HCT116 (cell line): ENCODE data around the gene OASL. TPM values are rescaled to one million over a fixed set of nuclear protein-coding genes. Genes with fewer than 3 reads are reported as not detected.

Source experiments
- ATAC-seq: fragments of 200-7000 bp; cut with Tn5 transposase; 2 replicates; pipeline ENCODE4 v1.9.1; 2020; ENCODE audit warnings: mild to moderate bottlenecking, moderate library complexity
- BruUV-seq: library from RNA; stranded (reverse); fragments of 400-500 nt; replicated peaks from 2 replicates; lab custom pipeline; 2021; lab: Mats Ljungman, UMichigan
- CTCF ChIA-PET: fragments of 300-600 bp; sonication (Branson Sonifier 250); formaldehyde crosslinking; loops from one replicate; lab custom pipeline; 2021; ENCODE audit warnings: antibody characterized with exemption; lab: Charles Lee
- POLR2A ChIA-PET: fragments of 300-600, 350-600 bp; sonication (Branson Sonifier 250); formaldehyde crosslinking; loops from one replicate; lab custom pipeline; 2021; ENCODE audit warnings: antibody characterized with exemption; lab: Charles Lee
- RAD21 ChIA-PET, 2 experiments: fragments of 300-600 bp; sonication (Branson Sonifier 250); formaldehyde crosslinking; loops; one replicate each; lab custom pipeline; 2023; ENCODE audit warnings: low total read pairs in 2 of 2; ENCODE audit not compliant: uncharacterized antibody in 2 of 2, unreplicated experiment in 2 of 2, low non-redundant PET in 1 of 2; lab: Charles Lee
- DNase-seq: peaks from one replicate; pipeline ENCODE4 v3.0.0-alpha.2; 2010; ENCODE audit warnings: low read depth, low spot score
- H2AFZ ChIP-seq: fragments of 200-600 bp; shearing (Covaris generic), sonication (generic); 2 replicates; pipeline ENCODE4 v1.6.1; 2017; ENCODE audit warnings: low read depth, mixed run types, mixed read lengths, antibody characterized with exemption, low read length; ENCODE audit not compliant: poor library complexity, severe bottlenecking
- H3K27ac ChIP-seq: 2 replicates; pipeline ENCODE4 v1.5.1; 2012; ENCODE audit warnings: low read depth, low read length
- H3K27me3 ChIP-seq: fragments of 200-600 bp; sonication (generic); 2 replicates; pipeline ENCODE4 v1.6.1; 2016; ENCODE audit warnings: mixed run types, low read length, mixed read lengths; ENCODE audit not compliant: insufficient read depth
- H3K36me3 ChIP-seq, 2 experiments: fragments of 200-500 bp in 1 of 2; fragments of 200-600 bp in 1 of 2; sonication (Bioruptor generic) in 1 of 2; sonication (generic) in 1 of 2; 2 replicates each; pipeline versions ENCODE4 v1.5.1 to v1.6.1; 2014 to 2016; ENCODE audit warnings: low read length in 2 of 2, inconsistent platforms in 1 of 2, mixed read lengths in 1 of 2, mixed run types in 1 of 2; ENCODE audit not compliant: insufficient read depth in 2 of 2, control insufficient read depth in 1 of 2
- H3K4me1 ChIP-seq, 2 experiments: fragments of 200-600 bp in 1 of 2; sonication (generic) in 1 of 2; 2 replicates each; pipeline versions ENCODE4 v1.5.1 to v1.6.1; 2012 to 2017; ENCODE audit warnings: low read length in 2 of 2, inconsistent platforms in 1 of 2, mild to moderate bottlenecking in 1 of 2, mixed read lengths in 1 of 2, mixed run types in 1 of 2, moderate library complexity in 1 of 2; ENCODE audit not compliant: insufficient read depth in 2 of 2, control insufficient read depth in 1 of 2
- H3K4me2 ChIP-seq: fragments of 200-600 bp; sonication (generic); 2 replicates; pipeline ENCODE4 v1.6.1; 2017; ENCODE audit warnings: mixed run types, low read length, mixed read lengths
- H3K4me3 ChIP-seq, 2 experiments: fragments of 200-600 bp in 1 of 2; sonication (generic) in 1 of 2; replicated peaks in 1 of 2; 2 replicates each; pipeline ENCODE4 v1.5.1; 2011 to 2016; ENCODE audit warnings: low read length in 2 of 2, control low read depth in 1 of 2, low read depth in 1 of 2, mild to moderate bottlenecking in 1 of 2, mixed read lengths in 1 of 2, mixed run types in 1 of 2
- H3K79me2 ChIP-seq: fragments of 200-600 bp; sonication (generic); 2 replicates; pipeline ENCODE4 v1.6.1; 2017; ENCODE audit warnings: mild to moderate bottlenecking, mixed run types, low read length, moderate library complexity, mixed read lengths; ENCODE audit not compliant: insufficient read depth
- H3K9ac ChIP-seq: fragments of 200-600 bp; sonication (generic); 2 replicates; pipeline ENCODE4 v1.6.1; 2016; ENCODE audit warnings: low read length, mixed read lengths
- H3K9me2 ChIP-seq: fragments of 200-600 bp; sonication (generic), shearing (Covaris generic); 2 replicates; pipeline ENCODE4 v1.6.1; 2017; ENCODE audit warnings: mixed run types, mild to moderate bottlenecking, moderate library complexity; ENCODE audit not compliant: insufficient read depth
- H3K9me3 ChIP-seq, 2 experiments: fragments of 200-500 bp in 1 of 2; fragments of 200-600 bp in 1 of 2; sonication (Bioruptor generic) in 1 of 2; sonication (generic) in 1 of 2; 2 replicates each; pipeline ENCODE4 v1.6.1; 2014 to 2017; ENCODE audit warnings: low read length in 2 of 2, mixed read lengths in 2 of 2, inconsistent platforms in 1 of 2, low read depth in 1 of 2, mild to moderate bottlenecking in 1 of 2, mixed run types in 1 of 2, moderate library complexity in 1 of 2; ENCODE audit not compliant: control insufficient read depth in 1 of 2, insufficient read depth in 1 of 2
- H4K20me1 ChIP-seq: fragments of 200-600 bp; sonication (generic), shearing (Covaris generic); 2 replicates; pipeline ENCODE4 v1.6.1; 2017; ENCODE audit warnings: mixed run types, mild to moderate bottlenecking, moderate library complexity; ENCODE audit not compliant: insufficient read depth
- CEBPB ChIP-seq: IDR thresholded peaks from 2 replicates; pipeline ENCODE4 v1.6.1; 2012; ENCODE audit warnings: low read depth
- CTCF ChIP-seq, 3 experiments: fragments of 200-600 bp in 1 of 3; sonication (generic) in 1 of 3; IDR thresholded peaks in 2 of 3; conservative IDR thresholded peaks in 1 of 3; 2 replicates each; pipeline ENCODE4 v1.5.1; 2012 to 2017; ENCODE audit warnings: low read depth in 2 of 3, low read length in 2 of 3, antibody characterized with exemption in 1 of 3, borderline replicate concordance in 1 of 3, control low read depth in 1 of 3, mild to moderate bottlenecking in 1 of 3, mixed read lengths in 1 of 3, mixed run types in 1 of 3, moderate library complexity in 1 of 3; ENCODE audit not compliant: insufficient read depth in 1 of 3
- EGR1 ChIP-seq: IDR thresholded peaks from 2 replicates; pipeline ENCODE4 v1.6.1; 2012; ENCODE audit warnings: low read depth
- ELF1 ChIP-seq: IDR thresholded peaks from 2 replicates; pipeline ENCODE4 v1.6.1; 2012; ENCODE audit warnings: low read depth, borderline replicate concordance
- EZH2 ChIP-seq: fragments of 200-600 bp; sonication (generic); IDR thresholded peaks from 2 replicates; pipeline ENCODE4 v1.6.1; 2017; ENCODE audit warnings: antibody characterized with exemption, mixed run types
- JUND ChIP-seq: IDR thresholded peaks from 2 replicates; pipeline ENCODE4 v1.6.1; 2012
- POLR2AphosphoS5 ChIP-seq: IDR thresholded peaks from 2 replicates; pipeline ENCODE4 v1.6.1; 2011; ENCODE audit warnings: mild to moderate bottlenecking, low read depth, low read length, moderate library complexity
- RAD21 ChIP-seq: IDR thresholded peaks from 2 replicates; pipeline ENCODE4 v1.6.1; 2012; ENCODE audit warnings: low read depth, mild to moderate bottlenecking
- SIN3A ChIP-seq: IDR thresholded peaks from 2 replicates; pipeline ENCODE4 v1.6.1; 2012; ENCODE audit warnings: low read depth
- SP1 ChIP-seq: IDR thresholded peaks from 2 replicates; pipeline ENCODE4 v1.6.1; 2012; ENCODE audit warnings: low read depth
- SRF ChIP-seq: IDR thresholded peaks from 2 replicates; pipeline ENCODE4 v1.6.1; 2012; ENCODE audit warnings: low read depth
- TCF7L2 ChIP-seq: IDR thresholded peaks from 2 replicates; pipeline ENCODE4 v1.7.0; 2011; ENCODE audit warnings: borderline replicate concordance, inconsistent platforms; ENCODE audit not compliant: insufficient read depth, insufficient read length; ENCODE audit errors: extremely low read depth
- YY1 ChIP-seq: IDR thresholded peaks from 2 replicates; pipeline ENCODE4 v1.6.1; 2011; ENCODE audit warnings: low read length, low read depth, moderate library complexity, mild to moderate bottlenecking; ENCODE audit not compliant: insufficient replicate concordance; ENCODE audit errors: extremely low read depth
- ZBTB33 ChIP-seq: IDR thresholded peaks from 2 replicates; pipeline ENCODE4 v1.6.1; 2011; ENCODE audit warnings: mild to moderate bottlenecking, low read length, moderate library complexity; ENCODE audit not compliant: insufficient replicate concordance; ENCODE audit errors: extremely low read depth
- ZFX ChIP-seq: fragments of 450-650 bp; IDR thresholded peaks from 2 replicates; pipeline ENCODE4 v1.6.1; 2017
- ZNF274 ChIP-seq: fragments of 200-500 bp; sonication (Bioruptor generic); IDR thresholded peaks from 2 replicates; pipeline ENCODE4 v1.6.1; 2014; ENCODE audit warnings: mild to moderate bottlenecking, low read depth, low read length, inconsistent platforms
- intact Hi-C: fragments of 100-400 bp; cut with micrococcal nuclease; formaldehyde crosslinking; loops from 2 replicates; pipeline ENCODE4 v1.10.0; 2022
- total RNA-seq: library from RNA; stranded (reverse); gene quantifications from one replicate; pipeline ENCODE4 v1.2.1, GENCODE V29; 2021; ENCODE audit not compliant: unreplicated experiment
- TF ChIP-seq, protein P1 (sequence below): IDR thresholded peaks from 2 replicates; pipeline ENCODE4 v1.6.1; 2012; ENCODE audit warnings: low read depth
- TF ChIP-seq, protein P2 (sequence below): IDR thresholded peaks from 2 replicates; pipeline ENCODE4 v1.6.1; 2012

The OASL gene
- total RNA-seq, 1 experiment from 2014 or later = 4.1 TPM

- TF ChIP-seq ZBTB33 (no peak), CTCF (IDR thresholded peaks at IDR 0.05 in 2 of 3, conservative IDR thresholded peaks at IDR 0.05 in 1 of 3; ENCODE audit: borderline replicate concordance in 1 of 3, insufficient read depth in 1 of 3, low read depth in 2 of 3, low read length in 2 of 3) (no peak), EGR1 (no peak), YY1 (no peak), SIN3A (no peak), ZNF274 (no peak), EZH2 (no peak), JUND (no peak)
Measured at GRCh38 chr12:120997448-120997847, 41.6 kb downstream of the OASL start (continued).

GRCh38 chr12:120996133-120996746 is 42.8 kb downstream of the OASL start:
- Histone ChIP-seq H3K9me3 (no peaks in the 10 kb centered on the region), H3K4me2 (no peak overlapping the region), H3K9me2 (no peaks in the 10 kb centered on the region), H3K27me3 (no peaks in the 10 kb centered on the region), H3K4me1 (no peaks in the 10 kb centered on the region), H3K4me3 (no peak overlapping the region), H2AFZ (no peak overlapping the region), H4K20me1 (no peaks in the 10 kb centered on the region), H3K36me3 (no peaks in the 10 kb centered on the region), H3K9ac (no peak overlapping the region), H3K79me2 (no peaks in the 10 kb centered on the region), H3K27ac (no peak overlapping the region)
- POLR2A ChIA-PET = no interaction called here
- CTCF ChIA-PET = interaction anchor here (1.6 kb wide), 1 partner anchor 9 kb away, joined by 5 read pairs; no protein-coding TSS in a partner anchor
- DNase-seq = no peak
- no peak for ATAC-seq
- RAD21 ChIA-PET = no interaction called here
- intact Hi-C loops = no loop called here
- BruUV-seq = no TSS peak
- TF ChIP-seq ZNF274 = no peak
- TF ChIP-seq, protein P1, sequence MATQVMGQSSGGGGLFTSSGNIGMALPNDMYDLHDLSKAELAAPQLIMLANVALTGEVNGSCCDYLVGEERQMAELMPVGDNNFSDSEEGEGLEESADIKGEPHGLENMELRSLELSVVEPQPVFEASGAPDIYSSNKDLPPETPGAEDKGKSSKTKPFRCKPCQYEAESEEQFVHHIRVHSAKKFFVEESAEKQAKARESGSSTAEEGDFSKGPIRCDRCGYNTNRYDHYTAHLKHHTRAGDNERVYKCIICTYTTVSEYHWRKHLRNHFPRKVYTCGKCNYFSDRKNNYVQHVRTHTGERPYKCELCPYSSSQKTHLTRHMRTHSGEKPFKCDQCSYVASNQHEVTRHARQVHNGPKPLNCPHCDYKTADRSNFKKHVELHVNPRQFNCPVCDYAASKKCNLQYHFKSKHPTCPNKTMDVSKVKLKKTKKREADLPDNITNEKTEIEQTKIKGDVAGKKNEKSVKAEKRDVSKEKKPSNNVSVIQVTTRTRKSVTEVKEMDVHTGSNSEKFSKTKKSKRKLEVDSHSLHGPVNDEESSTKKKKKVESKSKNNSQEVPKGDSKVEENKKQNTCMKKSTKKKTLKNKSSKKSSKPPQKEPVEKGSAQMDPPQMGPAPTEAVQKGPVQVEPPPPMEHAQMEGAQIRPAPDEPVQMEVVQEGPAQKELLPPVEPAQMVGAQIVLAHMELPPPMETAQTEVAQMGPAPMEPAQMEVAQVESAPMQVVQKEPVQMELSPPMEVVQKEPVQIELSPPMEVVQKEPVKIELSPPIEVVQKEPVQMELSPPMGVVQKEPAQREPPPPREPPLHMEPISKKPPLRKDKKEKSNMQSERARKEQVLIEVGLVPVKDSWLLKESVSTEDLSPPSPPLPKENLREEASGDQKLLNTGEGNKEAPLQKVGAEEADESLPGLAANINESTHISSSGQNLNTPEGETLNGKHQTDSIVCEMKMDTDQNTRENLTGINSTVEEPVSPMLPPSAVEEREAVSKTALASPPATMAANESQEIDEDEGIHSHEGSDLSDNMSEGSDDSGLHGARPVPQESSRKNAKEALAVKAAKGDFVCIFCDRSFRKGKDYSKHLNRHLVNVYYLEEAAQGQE = no peak
- no peak for TF ChIP-seq YY1
- TF ChIP-seq ZFX = no peak
- TF ChIP-seq, protein P2, sequence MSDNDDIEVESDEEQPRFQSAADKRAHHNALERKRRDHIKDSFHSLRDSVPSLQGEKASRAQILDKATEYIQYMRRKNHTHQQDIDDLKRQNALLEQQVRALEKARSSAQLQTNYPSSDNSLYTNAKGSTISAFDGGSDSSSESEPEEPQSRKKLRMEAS = no peak
- TF ChIP-seq CEBPB = no peak
- TF ChIP-seq TCF7L2 = no peak
- no peak for TF ChIP-seq EGR1
- no peak for TF ChIP-seq ELF1
- no peak for TF ChIP-seq POLR2AphosphoS5
- TF ChIP-seq SP1 = no peak
- no peak for TF ChIP-seq EZH2
- no peak for TF ChIP-seq SRF
- TF ChIP-seq RAD21 = no peak
